GM12865 (cell line): ENCODE measurements around the gene NAPA.

Experiments used
- DNase-seq: peaks from one replicate; pipeline ENCODE4 v3.0.0; 2010; ENCODE audit warnings: low read depth
- H3K4me3 ChIP-seq: 2 replicates; pipeline ENCODE4 v1.5.1; 2011; ENCODE audit warnings: mild to moderate bottlenecking, low read depth, low read length, control low read depth
- CTCF ChIP-seq: IDR thresholded peaks from 2 replicates; pipeline ENCODE4 v1.5.1; 2011; ENCODE audit warnings: low read length, control low read depth, low read depth, inconsistent platforms; ENCODE audit not compliant: insufficient read depth; ENCODE audit errors: missing control alignments

Gene NAPA

GRCh38 chr19:47503826-47504150 lies 11.1 kb downstream of the NAPA start:
- no peak for TF ChIP-seq CTCF
- DNase-seq: no peak
- H3K4me3 ChIP-seq: no peak overlapping the region

GRCh38 chr19:47503130-47503825 lies 11.6 kb downstream of the NAPA start:
- DNase-seq: no peak
- TF ChIP-seq CTCF: no peak
- H3K4me3 ChIP-seq: no peak overlapping the region

- DNase-seq: no peak
- no peak overlapping the region for H3K4me3 ChIP-seq
- TF ChIP-seq CTCF: no peak
These were observed 14.7 kb downstream of the NAPA start for GRCh38 chr19:47499863-47500830.

- TF ChIP-seq CTCF: no peak
These were observed 15.5 kb downstream of the NAPA start for GRCh38 chr19:47499371-47499770.

GRCh38 chr19:47498561-47498960 lies 16.3 kb downstream of the NAPA start:
- no peak for TF ChIP-seq CTCF
- H3K4me3 ChIP-seq: no peak overlapping the region
- no peak for DNase-seq

More at GRCh38 chr19:47499371-47499770, 15.5 kb downstream of the NAPA start:
- DNase-seq: no peak
- H3K4me3 ChIP-seq: no peak overlapping the region

GRCh38 chr19:47497821-47498520 lies 16.9 kb downstream of the NAPA start:
- DNase-seq: no peak
- H3K4me3 ChIP-seq: no peak overlapping the region
- TF ChIP-seq CTCF: no peak
